HCT116 (cell line): ENCODE results near the gene CMPK1. TPM values are rescaled to one million over a fixed set of nuclear protein-coding genes. Genes with fewer than 3 reads are reported as not detected.

ENCODE experiments used
- ATAC-seq: fragments of 200-7000 bp; cut with Tn5 transposase; 2 replicates; pipeline ENCODE4 v1.9.1; 2020; ENCODE audit warnings: mild to moderate bottlenecking, moderate library complexity
- BruUV-seq: library from RNA; stranded (reverse); fragments of 400-500 nt; replicated peaks from 2 replicates; lab custom pipeline; 2021; lab: Mats Ljungman, UMichigan
- CTCF ChIA-PET: fragments of 300-600 bp; sonication (Branson Sonifier 250); formaldehyde crosslinking; loops from one replicate; lab custom pipeline; 2021; ENCODE audit warnings: antibody characterized with exemption; lab: Charles Lee
- POLR2A ChIA-PET: fragments of 300-600, 350-600 bp; sonication (Branson Sonifier 250); formaldehyde crosslinking; loops from one replicate; lab custom pipeline; 2021; ENCODE audit warnings: antibody characterized with exemption; lab: Charles Lee
- RAD21 ChIA-PET, 2 experiments: fragments of 300-600 bp; sonication (Branson Sonifier 250); formaldehyde crosslinking; loops; one replicate each; lab custom pipeline; 2023; ENCODE audit warnings: low total read pairs in 2 of 2; ENCODE audit not compliant: uncharacterized antibody in 2 of 2, unreplicated experiment in 2 of 2, low non-redundant PET in 1 of 2; lab: Charles Lee
- DNase-seq: peaks from one replicate; pipeline ENCODE4 v3.0.0-alpha.2; 2010; ENCODE audit warnings: low read depth, low spot score
- H2AFZ ChIP-seq: fragments of 200-600 bp; shearing (Covaris generic), sonication (generic); 2 replicates; pipeline ENCODE4 v1.6.1; 2017; ENCODE audit warnings: low read depth, mixed run types, mixed read lengths, antibody characterized with exemption, low read length; ENCODE audit not compliant: poor library complexity, severe bottlenecking
- H3K27ac ChIP-seq: 2 replicates; pipeline ENCODE4 v1.5.1; 2012; ENCODE audit warnings: low read depth, low read length
- H3K27me3 ChIP-seq: fragments of 200-600 bp; sonication (generic); 2 replicates; pipeline ENCODE4 v1.6.1; 2016; ENCODE audit warnings: mixed run types, low read length, mixed read lengths; ENCODE audit not compliant: insufficient read depth
- H3K36me3 ChIP-seq, 2 experiments: fragments of 200-500 bp in 1 of 2; fragments of 200-600 bp in 1 of 2; sonication (Bioruptor generic) in 1 of 2; sonication (generic) in 1 of 2; 2 replicates each; pipeline versions ENCODE4 v1.5.1 to v1.6.1; 2014 to 2016; ENCODE audit warnings: low read length in 2 of 2, inconsistent platforms in 1 of 2, mixed read lengths in 1 of 2, mixed run types in 1 of 2; ENCODE audit not compliant: insufficient read depth in 2 of 2, control insufficient read depth in 1 of 2
- H3K4me1 ChIP-seq, 2 experiments: fragments of 200-600 bp in 1 of 2; sonication (generic) in 1 of 2; 2 replicates each; pipeline versions ENCODE4 v1.5.1 to v1.6.1; 2012 to 2017; ENCODE audit warnings: low read length in 2 of 2, inconsistent platforms in 1 of 2, mild to moderate bottlenecking in 1 of 2, mixed read lengths in 1 of 2, mixed run types in 1 of 2, moderate library complexity in 1 of 2; ENCODE audit not compliant: insufficient read depth in 2 of 2, control insufficient read depth in 1 of 2
- H3K4me2 ChIP-seq: fragments of 200-600 bp; sonication (generic); 2 replicates; pipeline ENCODE4 v1.6.1; 2017; ENCODE audit warnings: mixed run types, low read length, mixed read lengths
- H3K4me3 ChIP-seq, 2 experiments: fragments of 200-600 bp in 1 of 2; sonication (generic) in 1 of 2; replicated peaks in 1 of 2; 2 replicates each; pipeline ENCODE4 v1.5.1; 2011 to 2016; ENCODE audit warnings: low read length in 2 of 2, control low read depth in 1 of 2, low read depth in 1 of 2, mild to moderate bottlenecking in 1 of 2, mixed read lengths in 1 of 2, mixed run types in 1 of 2
- H3K79me2 ChIP-seq: fragments of 200-600 bp; sonication (generic); 2 replicates; pipeline ENCODE4 v1.6.1; 2017; ENCODE audit warnings: mild to moderate bottlenecking, mixed run types, low read length, moderate library complexity, mixed read lengths; ENCODE audit not compliant: insufficient read depth
- H3K9ac ChIP-seq: fragments of 200-600 bp; sonication (generic); 2 replicates; pipeline ENCODE4 v1.6.1; 2016; ENCODE audit warnings: low read length, mixed read lengths
- H3K9me2 ChIP-seq: fragments of 200-600 bp; sonication (generic), shearing (Covaris generic); 2 replicates; pipeline ENCODE4 v1.6.1; 2017; ENCODE audit warnings: mixed run types, mild to moderate bottlenecking, moderate library complexity; ENCODE audit not compliant: insufficient read depth
- H3K9me3 ChIP-seq, 2 experiments: fragments of 200-500 bp in 1 of 2; fragments of 200-600 bp in 1 of 2; sonication (Bioruptor generic) in 1 of 2; sonication (generic) in 1 of 2; 2 replicates each; pipeline ENCODE4 v1.6.1; 2014 to 2017; ENCODE audit warnings: low read length in 2 of 2, mixed read lengths in 2 of 2, inconsistent platforms in 1 of 2, low read depth in 1 of 2, mild to moderate bottlenecking in 1 of 2, mixed run types in 1 of 2, moderate library complexity in 1 of 2; ENCODE audit not compliant: control insufficient read depth in 1 of 2, insufficient read depth in 1 of 2
- H4K20me1 ChIP-seq: fragments of 200-600 bp; sonication (generic), shearing (Covaris generic); 2 replicates; pipeline ENCODE4 v1.6.1; 2017; ENCODE audit warnings: mixed run types, mild to moderate bottlenecking, moderate library complexity; ENCODE audit not compliant: insufficient read depth
- CBX3 ChIP-seq: IDR thresholded peaks from 2 replicates; pipeline ENCODE4 v1.6.1; 2012; ENCODE audit warnings: low read depth
- ELF1 ChIP-seq: IDR thresholded peaks from 2 replicates; pipeline ENCODE4 v1.6.1; 2012; ENCODE audit warnings: low read depth, borderline replicate concordance
- EZH2 ChIP-seq: fragments of 200-600 bp; sonication (generic); IDR thresholded peaks from 2 replicates; pipeline ENCODE4 v1.6.1; 2017; ENCODE audit warnings: antibody characterized with exemption, mixed run types
- FOSL1 ChIP-seq: IDR thresholded peaks from 2 replicates; pipeline ENCODE4 v1.6.1; 2012; ENCODE audit warnings: low read depth
- JUND ChIP-seq: IDR thresholded peaks from 2 replicates; pipeline ENCODE4 v1.6.1; 2012
- POLR2A ChIP-seq: IDR thresholded peaks from 2 replicates; pipeline ENCODE4 v1.7.0; 2011; ENCODE audit warnings: borderline replicate concordance; ENCODE audit not compliant: insufficient read depth, insufficient read length; ENCODE audit errors: extremely low read depth
- RAD21 ChIP-seq: IDR thresholded peaks from 2 replicates; pipeline ENCODE4 v1.6.1; 2012; ENCODE audit warnings: low read depth, mild to moderate bottlenecking
- SIN3A ChIP-seq: IDR thresholded peaks from 2 replicates; pipeline ENCODE4 v1.6.1; 2012; ENCODE audit warnings: low read depth
- SP1 ChIP-seq: IDR thresholded peaks from 2 replicates; pipeline ENCODE4 v1.6.1; 2012; ENCODE audit warnings: low read depth
- TCF7L2 ChIP-seq: IDR thresholded peaks from 2 replicates; pipeline ENCODE4 v1.7.0; 2011; ENCODE audit warnings: borderline replicate concordance, inconsistent platforms; ENCODE audit not compliant: insufficient read depth, insufficient read length; ENCODE audit errors: extremely low read depth
- ZNF274 ChIP-seq: fragments of 200-500 bp; sonication (Bioruptor generic); IDR thresholded peaks from 2 replicates; pipeline ENCODE4 v1.6.1; 2014; ENCODE audit warnings: mild to moderate bottlenecking, low read depth, low read length, inconsistent platforms
- intact Hi-C: fragments of 100-400 bp; cut with micrococcal nuclease; formaldehyde crosslinking; loops from 2 replicates; pipeline ENCODE4 v1.10.0; 2022
- total RNA-seq: library from RNA; stranded (reverse); gene quantifications from one replicate; pipeline ENCODE4 v1.2.1, GENCODE V29; 2021; ENCODE audit not compliant: unreplicated experiment
- TF ChIP-seq, protein P1 (sequence below): IDR thresholded peaks from 2 replicates; pipeline ENCODE4 v1.6.1; 2012
- TF ChIP-seq, protein P2 (sequence below), 3 experiments: fragments of 200-600 bp in 1 of 3; sonication (generic) in 1 of 3; IDR thresholded peaks in 2 of 3; conservative IDR thresholded peaks in 1 of 3; 2 replicates each; pipeline ENCODE4 v1.5.1; 2012 to 2017; ENCODE audit warnings: low read depth in 2 of 3, low read length in 2 of 3, antibody characterized with exemption in 1 of 3, borderline replicate concordance in 1 of 3, control low read depth in 1 of 3, mild to moderate bottlenecking in 1 of 3, mixed read lengths in 1 of 3, mixed run types in 1 of 3, moderate library complexity in 1 of 3; ENCODE audit not compliant: insufficient read depth in 1 of 3
- TF ChIP-seq, protein P3 (sequence below): IDR thresholded peaks from 2 replicates; pipeline ENCODE4 v1.6.1; 2012; ENCODE audit warnings: low read depth
- TF ChIP-seq, protein P4 (sequence below): IDR thresholded peaks from 2 replicates; pipeline ENCODE4 v1.6.1; 2012
- TF ChIP-seq, protein P5 (sequence below): IDR thresholded peaks from 2 replicates; pipeline ENCODE4 v1.6.1; 2011; ENCODE audit warnings: mild to moderate bottlenecking, low read length, moderate library complexity; ENCODE audit not compliant: insufficient replicate concordance; ENCODE audit errors: extremely low read depth

The CMPK1 gene
- total RNA-seq, 1 experiment from 2014 or later, result 78.4 TPM

DNA sequence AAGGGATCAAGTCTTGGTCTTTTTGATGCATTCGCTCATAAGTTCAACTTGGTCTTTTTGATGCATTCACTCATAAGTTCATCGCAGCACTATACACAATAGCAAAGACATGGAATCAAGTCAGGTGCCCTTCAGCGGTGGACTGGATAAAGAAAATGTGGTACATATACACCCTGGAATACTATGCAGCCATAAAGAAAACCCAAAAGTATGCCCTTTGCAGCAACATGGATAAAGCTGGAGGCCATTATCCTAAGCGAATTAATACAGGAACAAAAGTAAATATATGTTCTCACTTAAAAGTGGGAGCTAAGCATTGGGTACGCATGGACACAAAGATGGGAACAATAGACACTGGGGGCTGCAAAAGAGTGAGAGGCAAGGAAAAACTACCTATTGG, 52.7 kb downstream of the CMPK1 start:
- no peak for DNase-seq
- BruUV-seq, result no TSS peak
- intact Hi-C loops, result no loop called here
- no peaks in the 10 kb centered on the region for H3K36me3 ChIP-seq
- no peak overlapping the region for H3K27ac ChIP-seq
- no peaks in the 10 kb centered on the region for H3K79me2 ChIP-seq
- H3K4me3 ChIP-seq, result no peak overlapping the region
- ChIA-PET CTCF (no interaction called here), RAD21 (no interaction called here), POLR2A (no interaction called here)
- H3K9ac ChIP-seq, result no peak overlapping the region
- H2AFZ ChIP-seq, result no peak overlapping the region
- H3K4me2 ChIP-seq, result no peak overlapping the region
- TF ChIP-seq ZNF274 (no peak), TCF7L2 (no peak), POLR2A (no peak), EZH2 (no peak), SP1 (no peak), JUND (no peak), SIN3A (no peak), FOSL1 (no peak), CBX3 (no peak), ELF1 (no peak), RAD21 (no peak)
- TF ChIP-seq, protein P1, sequence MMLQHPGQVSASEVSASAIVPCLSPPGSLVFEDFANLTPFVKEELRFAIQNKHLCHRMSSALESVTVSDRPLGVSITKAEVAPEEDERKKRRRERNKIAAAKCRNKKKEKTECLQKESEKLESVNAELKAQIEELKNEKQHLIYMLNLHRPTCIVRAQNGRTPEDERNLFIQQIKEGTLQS, result no peak
- TF ChIP-seq, protein P2, sequence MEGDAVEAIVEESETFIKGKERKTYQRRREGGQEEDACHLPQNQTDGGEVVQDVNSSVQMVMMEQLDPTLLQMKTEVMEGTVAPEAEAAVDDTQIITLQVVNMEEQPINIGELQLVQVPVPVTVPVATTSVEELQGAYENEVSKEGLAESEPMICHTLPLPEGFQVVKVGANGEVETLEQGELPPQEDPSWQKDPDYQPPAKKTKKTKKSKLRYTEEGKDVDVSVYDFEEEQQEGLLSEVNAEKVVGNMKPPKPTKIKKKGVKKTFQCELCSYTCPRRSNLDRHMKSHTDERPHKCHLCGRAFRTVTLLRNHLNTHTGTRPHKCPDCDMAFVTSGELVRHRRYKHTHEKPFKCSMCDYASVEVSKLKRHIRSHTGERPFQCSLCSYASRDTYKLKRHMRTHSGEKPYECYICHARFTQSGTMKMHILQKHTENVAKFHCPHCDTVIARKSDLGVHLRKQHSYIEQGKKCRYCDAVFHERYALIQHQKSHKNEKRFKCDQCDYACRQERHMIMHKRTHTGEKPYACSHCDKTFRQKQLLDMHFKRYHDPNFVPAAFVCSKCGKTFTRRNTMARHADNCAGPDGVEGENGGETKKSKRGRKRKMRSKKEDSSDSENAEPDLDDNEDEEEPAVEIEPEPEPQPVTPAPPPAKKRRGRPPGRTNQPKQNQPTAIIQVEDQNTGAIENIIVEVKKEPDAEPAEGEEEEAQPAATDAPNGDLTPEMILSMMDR (IDR thresholded peaks at IDR 0.05 in 2 of 3, conservative IDR thresholded peaks at IDR 0.05 in 1 of 3; ENCODE audit: borderline replicate concordance in 1 of 3, insufficient read depth in 1 of 3, low read depth in 2 of 3, low read length in 2 of 3), result no peak
- TF ChIP-seq, protein P3, sequence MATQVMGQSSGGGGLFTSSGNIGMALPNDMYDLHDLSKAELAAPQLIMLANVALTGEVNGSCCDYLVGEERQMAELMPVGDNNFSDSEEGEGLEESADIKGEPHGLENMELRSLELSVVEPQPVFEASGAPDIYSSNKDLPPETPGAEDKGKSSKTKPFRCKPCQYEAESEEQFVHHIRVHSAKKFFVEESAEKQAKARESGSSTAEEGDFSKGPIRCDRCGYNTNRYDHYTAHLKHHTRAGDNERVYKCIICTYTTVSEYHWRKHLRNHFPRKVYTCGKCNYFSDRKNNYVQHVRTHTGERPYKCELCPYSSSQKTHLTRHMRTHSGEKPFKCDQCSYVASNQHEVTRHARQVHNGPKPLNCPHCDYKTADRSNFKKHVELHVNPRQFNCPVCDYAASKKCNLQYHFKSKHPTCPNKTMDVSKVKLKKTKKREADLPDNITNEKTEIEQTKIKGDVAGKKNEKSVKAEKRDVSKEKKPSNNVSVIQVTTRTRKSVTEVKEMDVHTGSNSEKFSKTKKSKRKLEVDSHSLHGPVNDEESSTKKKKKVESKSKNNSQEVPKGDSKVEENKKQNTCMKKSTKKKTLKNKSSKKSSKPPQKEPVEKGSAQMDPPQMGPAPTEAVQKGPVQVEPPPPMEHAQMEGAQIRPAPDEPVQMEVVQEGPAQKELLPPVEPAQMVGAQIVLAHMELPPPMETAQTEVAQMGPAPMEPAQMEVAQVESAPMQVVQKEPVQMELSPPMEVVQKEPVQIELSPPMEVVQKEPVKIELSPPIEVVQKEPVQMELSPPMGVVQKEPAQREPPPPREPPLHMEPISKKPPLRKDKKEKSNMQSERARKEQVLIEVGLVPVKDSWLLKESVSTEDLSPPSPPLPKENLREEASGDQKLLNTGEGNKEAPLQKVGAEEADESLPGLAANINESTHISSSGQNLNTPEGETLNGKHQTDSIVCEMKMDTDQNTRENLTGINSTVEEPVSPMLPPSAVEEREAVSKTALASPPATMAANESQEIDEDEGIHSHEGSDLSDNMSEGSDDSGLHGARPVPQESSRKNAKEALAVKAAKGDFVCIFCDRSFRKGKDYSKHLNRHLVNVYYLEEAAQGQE, result no peak
- TF ChIP-seq, protein P4, sequence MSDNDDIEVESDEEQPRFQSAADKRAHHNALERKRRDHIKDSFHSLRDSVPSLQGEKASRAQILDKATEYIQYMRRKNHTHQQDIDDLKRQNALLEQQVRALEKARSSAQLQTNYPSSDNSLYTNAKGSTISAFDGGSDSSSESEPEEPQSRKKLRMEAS, result no peak
- TF ChIP-seq, protein P5, sequence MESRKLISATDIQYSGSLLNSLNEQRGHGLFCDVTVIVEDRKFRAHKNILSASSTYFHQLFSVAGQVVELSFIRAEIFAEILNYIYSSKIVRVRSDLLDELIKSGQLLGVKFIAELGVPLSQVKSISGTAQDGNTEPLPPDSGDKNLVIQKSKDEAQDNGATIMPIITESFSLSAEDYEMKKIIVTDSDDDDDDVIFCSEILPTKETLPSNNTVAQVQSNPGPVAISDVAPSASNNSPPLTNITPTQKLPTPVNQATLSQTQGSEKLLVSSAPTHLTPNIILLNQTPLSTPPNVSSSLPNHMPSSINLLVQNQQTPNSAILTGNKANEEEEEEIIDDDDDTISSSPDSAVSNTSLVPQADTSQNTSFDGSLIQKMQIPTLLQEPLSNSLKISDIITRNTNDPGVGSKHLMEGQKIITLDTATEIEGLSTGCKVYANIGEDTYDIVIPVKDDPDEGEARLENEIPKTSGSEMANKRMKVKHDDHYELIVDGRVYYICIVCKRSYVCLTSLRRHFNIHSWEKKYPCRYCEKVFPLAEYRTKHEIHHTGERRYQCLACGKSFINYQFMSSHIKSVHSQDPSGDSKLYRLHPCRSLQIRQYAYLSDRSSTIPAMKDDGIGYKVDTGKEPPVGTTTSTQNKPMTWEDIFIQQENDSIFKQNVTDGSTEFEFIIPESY, result no peak
- TF ChIP-seq, all 23 proteins: peak for 0
- H4K20me1 ChIP-seq, result no peaks in the 10 kb centered on the region
- H3K27me3 ChIP-seq, result no peaks in the 10 kb centered on the region
- no peaks in the 10 kb centered on the region for H3K4me1 ChIP-seq
- no peaks in the 10 kb centered on the region for H3K9me3 ChIP-seq
- no peak for ATAC-seq
- H3K9me2 ChIP-seq, result no peaks in the 10 kb centered on the region
